Amygdala (tissue), 56 donors: ENCODE data around the gene RSRC1.
"Not testable (repeated sequence)": the region's sequence is repeated elsewhere in the genome, so short reads cannot be mapped to it uniquely, and the experiment has no call there.

Experiments
- DNase-seq, 56 donors: peaks; one replicate each; lab custom pipeline; 2025; lab: John Stamatoyannopoulos, UW

The RSRC1 gene

DNA sequence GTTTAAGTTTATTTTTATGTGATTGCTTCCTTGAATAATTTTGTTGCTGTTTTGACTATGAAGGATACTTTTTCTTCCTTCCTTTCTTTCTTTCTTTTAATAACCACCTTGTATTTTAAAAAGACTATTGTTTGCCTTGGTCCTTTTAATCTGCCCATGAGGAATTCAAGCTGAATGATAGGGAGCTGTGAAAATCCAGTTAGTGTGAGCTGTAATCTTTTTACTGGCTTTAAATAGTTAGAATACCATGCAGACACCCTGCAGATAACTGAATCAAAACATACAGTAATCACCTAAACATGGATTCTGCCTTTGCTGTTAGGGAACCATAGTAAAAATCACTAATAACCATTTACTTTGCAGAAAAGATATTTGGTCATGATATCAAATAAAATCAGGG, 110.7 kb downstream of the RSRC1 start:
- DNase-seq, result no peak

DNA sequence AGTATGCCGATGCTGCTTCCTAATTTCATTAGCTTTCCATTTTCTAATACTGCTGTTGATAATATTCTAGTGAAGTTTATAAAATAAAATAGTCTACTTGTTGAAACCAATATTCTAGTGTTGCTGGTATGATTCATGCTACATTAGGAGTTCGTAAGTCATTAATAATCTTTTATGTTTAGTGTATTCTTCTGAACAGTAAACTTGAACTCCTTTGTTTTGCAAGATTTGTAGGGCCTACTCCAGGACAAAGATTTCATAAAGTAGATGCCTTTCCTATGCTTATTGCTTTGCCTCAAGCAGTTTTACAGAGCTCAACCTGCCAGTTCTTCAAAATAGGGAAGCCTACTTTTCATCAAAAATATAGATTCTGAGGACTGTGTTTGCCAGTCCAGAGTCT, 111.5 kb downstream of the RSRC1 start:
- DNase-seq, result no peak

DNA sequence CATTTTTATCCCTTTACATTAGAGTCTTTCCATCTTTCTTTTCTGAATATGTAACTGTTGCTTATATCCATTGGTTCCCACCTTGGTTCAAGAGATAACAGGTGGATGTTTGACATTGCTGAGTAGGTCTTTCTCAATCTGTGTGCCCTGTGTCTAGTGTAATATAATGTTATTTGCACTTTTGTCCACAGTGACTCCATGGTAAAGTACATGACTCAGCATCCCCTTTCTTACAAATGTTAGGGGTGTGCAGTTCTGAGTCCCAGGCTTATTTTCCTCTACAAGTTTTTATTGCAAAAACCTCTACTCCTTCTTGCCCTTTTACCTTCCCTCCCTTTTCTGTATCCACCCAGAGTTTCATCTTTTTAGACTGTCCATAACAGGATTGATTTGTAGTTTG, 116.5 kb downstream of the RSRC1 start:
- no peak for DNase-seq

DNA sequence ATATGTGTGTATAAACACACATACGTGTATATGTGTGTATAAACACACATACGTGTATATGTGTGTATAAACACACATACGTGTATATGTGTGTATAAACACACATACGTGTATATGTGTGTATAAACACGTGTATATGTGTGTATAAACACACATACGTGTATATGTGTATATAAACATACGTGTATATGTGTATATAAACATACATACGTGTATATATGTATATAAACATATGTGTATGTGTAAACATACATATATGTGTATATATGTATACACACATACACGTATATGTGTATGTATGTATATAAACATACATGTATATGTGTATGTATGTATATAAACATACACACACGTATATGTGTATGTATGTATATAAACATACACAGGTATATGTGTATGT, 119.1 kb downstream of the RSRC1 start:
- not testable (repeated sequence) for DNase-seq

DNA sequence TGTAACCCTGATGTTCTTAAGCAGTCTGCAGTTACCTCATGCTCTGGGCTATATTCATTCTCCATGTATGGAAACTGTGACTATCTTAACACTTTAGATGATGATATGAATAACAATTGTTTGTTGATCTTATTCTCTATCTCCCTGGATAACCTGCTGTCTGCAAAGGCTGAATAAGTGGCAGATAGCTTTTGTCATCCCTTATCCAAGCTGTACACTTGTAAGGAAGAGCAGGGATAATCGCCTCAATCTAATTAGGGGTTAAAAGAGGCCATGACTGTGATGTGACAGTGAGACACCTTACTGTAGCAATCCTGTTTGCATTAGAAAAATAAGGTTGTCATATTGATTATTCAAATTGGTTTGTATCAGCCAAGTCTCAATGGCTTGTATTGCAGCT, 123.9 kb downstream of the RSRC1 start:
- no peak for DNase-seq

DNA sequence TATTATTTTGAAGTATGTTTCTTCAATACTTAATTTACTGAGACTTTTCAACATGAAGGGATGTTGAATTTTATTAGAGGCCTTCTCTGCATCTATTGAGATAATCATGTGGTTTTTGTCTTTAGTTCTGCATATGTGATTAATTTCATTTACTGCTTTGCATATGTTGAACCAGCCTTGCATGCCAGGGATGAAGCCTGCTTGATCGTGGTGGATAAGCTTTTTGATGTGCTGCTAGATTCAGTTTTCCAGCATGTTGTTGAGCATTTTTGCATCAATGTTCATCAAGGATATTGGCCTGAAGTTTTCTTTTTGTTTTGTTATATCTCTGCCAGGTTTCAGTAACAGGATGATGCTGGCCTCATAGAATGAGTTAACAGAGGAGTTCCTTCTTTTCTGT, 134.4 kb downstream of the RSRC1 start:
- DNase-seq, result no peak

DNA sequence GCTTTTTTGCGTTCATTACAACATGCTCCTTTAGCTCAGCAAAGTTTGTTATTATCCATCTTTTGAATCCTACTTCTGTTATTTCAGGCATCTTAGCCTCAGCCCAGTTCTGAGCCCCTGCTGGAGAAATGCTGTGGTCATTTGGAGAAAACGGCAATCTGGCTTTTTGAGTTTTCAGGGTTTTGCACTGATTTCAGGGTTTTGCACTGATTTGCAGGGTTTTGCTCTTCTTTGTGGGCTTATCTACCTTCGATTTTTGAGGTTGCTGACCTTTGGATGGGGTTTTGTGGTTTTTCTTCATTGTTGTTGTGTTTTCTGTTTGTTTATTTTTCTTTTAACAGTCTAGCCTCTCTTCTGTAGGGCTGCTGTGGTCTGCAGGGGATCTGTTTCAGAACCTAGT, 137.4 kb downstream of the RSRC1 start:
- no peak for DNase-seq

DNA sequence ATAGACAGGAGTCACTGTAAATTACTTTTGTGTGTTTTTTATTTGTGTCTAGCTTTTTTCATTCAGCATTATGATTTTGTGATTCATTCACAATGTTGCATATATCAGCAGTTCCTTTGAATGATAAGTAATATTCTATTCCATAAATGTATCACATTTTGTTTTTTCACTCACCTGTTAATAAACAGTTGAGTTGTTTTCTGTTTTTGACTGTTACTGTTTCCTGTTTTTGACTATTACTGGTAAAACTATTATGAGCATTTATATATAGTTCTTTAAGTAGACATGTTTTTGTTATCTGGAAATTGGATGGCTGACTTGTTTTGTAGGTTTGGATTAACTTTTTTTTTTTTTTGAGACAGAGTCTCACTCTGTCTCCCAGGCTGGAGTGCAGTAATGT, 138.4 kb downstream of the RSRC1 start:
- DNase-seq, result no peak

DNA sequence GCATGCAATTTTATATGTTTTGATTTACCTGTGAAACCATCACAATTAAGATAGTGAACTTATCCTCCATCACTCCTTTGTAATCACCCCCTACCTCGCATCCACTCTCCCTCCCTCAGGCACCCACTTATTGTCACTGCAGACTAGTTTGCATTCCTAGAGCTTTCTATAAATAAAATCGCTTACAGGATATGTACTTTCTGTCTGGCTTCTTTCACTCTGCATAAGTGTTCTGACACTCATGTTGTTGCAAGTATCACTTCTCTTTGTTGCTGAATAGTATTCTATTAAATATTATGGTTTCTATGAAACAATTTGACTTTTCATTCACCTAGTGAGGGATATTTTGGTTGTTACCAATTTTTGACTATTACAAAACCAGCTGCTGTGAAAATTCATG, 139.3 kb downstream of the RSRC1 start:
- DNase-seq, result no peak

DNA sequence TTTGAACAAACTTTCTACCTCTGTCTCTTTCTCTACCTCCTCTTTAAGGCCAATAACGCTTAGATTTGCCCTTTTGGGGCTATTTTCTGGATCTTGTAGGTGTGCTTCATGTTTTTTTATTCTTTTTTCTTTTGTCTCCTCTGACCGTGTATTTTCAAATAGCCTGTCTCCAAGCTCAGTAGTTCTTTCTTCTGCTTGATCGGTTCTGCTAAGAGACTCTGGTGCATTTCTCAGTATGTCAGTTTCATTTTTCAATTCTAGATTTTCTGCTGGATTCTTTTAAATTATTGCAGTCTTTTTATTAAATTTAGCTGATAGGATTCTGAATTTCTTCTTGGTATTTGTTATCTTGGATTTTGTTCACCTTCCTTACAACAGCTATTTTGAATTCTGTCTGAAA, 148.7 kb downstream of the RSRC1 start:
- DNase-seq, result no peak

DNA sequence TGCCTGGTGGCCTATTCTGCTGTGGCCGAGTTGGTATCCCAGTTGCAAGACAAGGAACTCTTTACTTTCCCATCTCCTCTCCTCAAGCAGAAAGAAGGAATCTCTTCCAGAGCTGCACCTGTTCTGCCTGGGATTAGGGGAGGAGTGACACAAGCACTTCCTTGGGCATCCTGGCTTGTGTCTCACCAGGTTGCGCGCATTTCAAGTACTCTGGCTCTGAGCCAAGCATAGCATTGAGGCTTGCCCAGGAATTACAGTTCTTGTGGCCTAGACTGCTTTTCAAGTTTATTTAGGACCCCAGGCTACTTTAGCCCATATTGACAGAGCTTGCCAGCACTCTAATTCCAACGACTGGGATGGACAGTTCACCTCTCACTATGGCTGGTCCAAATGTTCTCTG, 150.5 kb downstream of the RSRC1 start:
- no peak for DNase-seq

DNA sequence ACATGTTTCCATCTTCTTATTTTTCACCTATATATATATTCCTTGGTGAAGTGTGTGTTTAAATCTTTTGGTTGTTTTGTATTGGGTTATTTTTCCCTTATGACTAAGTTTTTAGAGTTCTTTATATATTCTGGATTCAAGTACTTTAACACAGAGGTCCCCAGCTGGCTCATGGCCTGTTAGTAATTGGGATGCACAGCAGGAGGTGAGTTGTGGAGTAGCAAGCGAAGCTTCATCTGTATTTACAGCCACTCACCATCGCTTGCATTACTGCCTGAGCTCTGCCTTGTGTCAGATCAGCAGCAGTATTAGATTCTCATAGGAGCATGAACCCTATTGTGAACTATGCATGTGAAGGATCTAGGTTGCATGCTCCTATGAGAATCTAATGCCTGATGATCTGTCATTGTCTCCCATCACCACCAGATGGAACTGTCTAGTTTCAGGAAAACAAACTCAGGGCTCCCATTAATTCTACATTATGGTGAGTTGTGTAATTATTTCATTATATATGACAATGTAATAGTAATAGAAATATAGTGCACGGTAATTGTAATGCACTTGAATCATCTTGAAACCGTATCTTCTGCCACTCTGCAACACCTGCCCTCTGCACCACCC, 151.6 kb downstream of the RSRC1 start:
- DNase-seq, result no peak

DNA sequence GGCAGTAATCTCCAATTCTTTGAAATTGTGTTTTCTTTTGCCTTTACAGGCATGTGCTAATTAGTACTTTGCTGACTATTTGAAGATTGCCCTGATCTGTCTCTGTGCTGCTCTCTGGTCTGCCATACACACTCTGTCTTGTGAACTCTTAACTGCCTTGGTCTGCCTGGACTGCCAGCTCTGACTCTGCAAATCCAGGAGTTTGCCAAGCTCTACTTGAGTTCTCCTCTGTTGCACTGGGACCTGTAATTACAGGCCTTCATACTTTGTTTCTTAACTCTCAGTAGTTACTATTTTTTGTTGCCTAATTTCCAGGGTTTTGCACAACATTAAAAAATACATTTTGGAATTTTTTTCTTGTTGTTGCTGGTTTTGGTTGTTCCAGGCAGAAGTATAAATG, 155.0 kb downstream of the RSRC1 start:
- DNase-seq, result no peak

DNA sequence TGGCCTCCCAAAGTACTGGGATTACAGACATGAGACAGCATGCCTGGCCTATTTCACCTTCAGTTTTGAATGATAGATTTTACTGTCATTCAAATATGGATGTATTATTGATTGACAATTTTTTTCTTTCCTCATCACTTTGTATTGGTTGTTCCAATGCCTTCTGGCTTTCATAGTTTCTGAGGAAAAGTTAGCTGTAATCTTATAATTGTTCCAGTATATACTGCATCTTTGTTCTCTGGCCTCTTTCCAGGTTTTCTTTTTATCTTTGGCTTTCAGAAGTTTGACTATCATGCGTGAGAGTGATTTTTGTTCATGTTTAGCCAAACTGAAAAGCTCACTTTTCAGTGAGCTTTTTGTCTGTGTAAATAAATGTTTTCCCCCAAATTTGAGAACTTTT, 157.1 kb downstream of the RSRC1 start:
- DNase-seq, result no peak

DNA sequence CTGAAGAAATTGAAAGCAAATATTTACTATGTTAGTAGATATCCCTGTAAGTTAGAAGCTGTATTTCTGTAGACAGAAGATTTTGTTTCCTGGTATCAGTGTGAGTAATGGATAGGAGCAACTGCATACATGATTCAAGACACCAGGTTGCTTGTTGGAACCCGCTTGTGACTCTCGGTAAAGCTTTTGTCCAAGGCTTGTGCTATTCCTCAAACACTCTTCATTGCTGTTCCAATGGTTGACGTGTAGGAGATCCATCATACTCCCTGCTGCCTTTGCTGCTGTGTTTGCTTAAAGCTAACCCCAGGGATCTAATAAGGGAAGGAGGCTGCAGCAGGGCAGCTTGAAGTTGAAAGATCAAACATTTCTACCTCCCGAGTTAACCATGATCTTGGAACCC, 160.1 kb downstream of the RSRC1 start:
- no peak for DNase-seq

DNA sequence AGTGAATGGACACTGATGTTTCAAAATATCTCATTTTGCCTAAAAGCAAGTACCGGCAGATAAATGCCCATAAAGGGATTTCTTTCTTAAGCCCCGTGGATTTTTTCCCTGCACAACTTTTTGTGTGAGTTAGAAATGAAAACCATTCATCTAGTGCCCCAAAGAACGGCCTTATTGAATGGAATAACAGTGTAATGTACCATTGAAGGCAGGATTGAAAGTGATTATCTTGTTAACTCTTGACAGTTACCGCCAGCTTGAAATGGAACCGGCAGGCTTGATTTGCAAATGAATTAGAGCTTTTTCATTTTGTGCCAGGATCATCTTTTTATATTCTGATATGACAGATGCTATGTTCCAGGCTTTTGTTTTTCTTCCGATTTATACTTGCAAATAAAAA, 162.2 kb downstream of the RSRC1 start:
- DNase-seq, result no peak

DNA sequence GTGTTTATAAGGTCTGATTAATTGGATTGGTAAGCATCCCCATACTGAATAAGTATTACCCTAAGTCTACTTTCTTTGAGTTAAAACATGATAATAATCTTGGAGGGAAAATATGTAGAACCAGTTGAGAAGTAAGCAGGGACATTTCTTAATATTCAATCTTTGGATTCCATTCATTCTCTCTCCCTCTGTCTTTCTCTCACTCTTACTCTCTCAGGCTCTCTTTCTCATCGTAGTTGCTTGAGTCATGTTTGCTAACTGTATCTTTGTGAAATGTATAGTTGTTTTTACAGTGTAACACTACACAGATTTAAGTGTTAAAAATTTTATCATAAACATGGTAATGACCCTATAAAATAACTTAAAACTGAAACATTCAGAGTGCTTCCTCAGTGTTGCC, 163.8 kb downstream of the RSRC1 start:
- no peak for DNase-seq

DNA sequence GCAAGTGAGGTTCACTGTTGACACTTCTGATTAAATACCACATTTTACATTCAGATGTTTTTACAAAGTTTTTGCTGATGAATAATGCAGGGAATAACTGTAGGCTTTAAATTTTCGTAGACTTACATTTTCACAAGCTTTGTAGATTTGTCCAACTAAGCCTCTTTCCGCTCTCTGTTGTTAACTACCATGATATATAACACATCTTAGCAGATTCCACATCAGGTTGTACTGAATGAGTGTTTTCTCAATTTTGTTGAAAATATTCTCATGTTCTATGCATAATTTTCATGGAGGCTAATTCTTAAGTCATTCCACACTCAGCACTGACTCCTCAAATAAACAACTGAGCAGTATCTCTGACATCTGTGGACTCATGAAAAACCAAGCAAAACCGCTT, 168.3 kb downstream of the RSRC1 start:
- DNase-seq, result no peak

DNA sequence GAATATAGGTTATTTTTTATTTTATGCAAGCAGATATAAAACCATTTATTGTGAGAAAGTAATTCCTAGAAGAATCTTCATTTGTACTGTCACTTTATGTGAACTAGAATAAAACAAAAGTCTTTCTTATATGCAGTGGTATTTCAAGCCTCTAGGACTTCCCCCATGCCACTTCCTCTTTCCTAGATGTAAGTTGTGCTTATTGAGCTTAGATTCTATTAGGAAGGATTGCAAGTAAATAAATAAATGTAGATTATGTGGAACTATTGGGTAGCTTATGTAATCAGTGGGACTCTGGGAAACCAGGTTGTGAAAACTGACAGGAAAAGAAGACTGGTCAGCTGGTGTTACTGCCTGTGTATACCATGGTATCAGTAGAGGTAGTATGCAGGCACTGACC, 169.7 kb downstream of the RSRC1 start:
- DNase-seq, result no peak

DNA sequence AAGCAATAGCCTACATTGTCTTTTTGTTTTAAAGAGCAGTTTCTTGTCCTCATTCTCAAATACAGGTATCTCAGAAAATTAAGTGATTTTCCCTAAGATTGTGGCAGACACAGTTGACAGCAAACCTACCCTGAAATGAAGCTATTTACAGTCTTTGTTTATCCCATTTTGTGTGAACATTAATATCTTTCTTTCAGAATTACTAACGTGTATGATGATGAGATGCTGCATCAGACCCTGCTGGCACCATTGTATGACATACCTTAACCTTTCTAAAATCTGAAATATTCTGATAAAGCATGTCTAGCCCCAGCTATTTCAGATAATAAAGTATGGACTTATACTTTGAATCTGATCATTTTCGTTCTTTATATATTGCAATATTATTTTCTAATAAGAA, 185.9 kb downstream of the RSRC1 start:
- no peak for DNase-seq

DNA sequence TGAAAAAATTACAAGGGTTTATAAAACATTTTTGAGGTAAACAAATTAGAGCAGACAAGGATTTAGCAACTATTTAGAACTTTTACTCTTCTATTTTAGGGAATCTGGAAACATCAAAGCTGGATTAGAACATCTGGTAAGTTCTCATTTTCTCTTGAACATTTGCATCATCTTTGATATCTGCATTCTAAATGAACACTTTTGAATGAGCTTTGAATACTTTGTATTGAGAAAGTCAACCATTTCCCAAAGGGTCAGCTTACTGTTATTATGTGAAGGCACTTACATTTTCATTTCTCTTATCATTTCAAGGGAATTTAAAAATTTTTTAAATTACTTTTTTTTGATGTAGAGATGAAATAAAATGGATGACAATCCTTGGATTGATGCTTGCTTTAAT, 188.1 kb downstream of the RSRC1 start:
- no peak for DNase-seq

DNA sequence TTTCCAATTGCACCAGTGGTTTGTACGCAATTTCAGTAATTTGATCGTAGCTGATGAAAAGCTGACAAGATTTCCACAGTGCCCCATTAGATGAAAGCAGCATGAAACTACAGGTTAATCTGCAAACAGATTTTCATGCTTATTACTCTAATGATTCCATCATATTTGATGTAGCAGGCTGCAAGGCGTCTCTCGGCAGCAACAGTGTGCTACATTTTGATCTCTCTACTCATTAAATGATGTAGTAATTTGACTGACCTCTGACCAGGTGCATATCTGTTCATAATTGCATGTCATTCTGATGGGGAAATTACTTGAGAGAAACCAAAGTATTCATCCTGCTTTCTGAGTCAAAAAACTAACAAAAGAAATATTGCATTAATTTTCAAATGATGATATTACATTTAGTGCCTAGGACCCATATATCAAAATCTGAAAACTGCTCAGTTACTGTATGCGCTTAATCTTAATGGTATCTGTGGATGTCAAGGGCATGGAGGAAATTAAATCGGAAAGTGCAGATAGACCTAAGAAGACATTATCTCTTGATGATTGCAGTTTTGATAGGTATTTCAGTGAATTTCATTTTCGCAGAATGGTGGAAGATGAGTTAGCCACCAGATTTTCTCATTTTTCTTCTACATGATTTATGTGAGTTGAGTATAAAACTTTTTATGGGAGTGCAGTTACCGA, 198.5 kb downstream of the RSRC1 start:
- DNase-seq, result no peak
